Measurements from ENCODE around the gene OGDH. TPM values are rescaled to one million over a fixed set of nuclear protein-coding genes. Genes with fewer than 3 reads are reported as not detected.

The OGDH gene
- total RNA-seq, 1 donor: 99.7 TPM

DNA sequence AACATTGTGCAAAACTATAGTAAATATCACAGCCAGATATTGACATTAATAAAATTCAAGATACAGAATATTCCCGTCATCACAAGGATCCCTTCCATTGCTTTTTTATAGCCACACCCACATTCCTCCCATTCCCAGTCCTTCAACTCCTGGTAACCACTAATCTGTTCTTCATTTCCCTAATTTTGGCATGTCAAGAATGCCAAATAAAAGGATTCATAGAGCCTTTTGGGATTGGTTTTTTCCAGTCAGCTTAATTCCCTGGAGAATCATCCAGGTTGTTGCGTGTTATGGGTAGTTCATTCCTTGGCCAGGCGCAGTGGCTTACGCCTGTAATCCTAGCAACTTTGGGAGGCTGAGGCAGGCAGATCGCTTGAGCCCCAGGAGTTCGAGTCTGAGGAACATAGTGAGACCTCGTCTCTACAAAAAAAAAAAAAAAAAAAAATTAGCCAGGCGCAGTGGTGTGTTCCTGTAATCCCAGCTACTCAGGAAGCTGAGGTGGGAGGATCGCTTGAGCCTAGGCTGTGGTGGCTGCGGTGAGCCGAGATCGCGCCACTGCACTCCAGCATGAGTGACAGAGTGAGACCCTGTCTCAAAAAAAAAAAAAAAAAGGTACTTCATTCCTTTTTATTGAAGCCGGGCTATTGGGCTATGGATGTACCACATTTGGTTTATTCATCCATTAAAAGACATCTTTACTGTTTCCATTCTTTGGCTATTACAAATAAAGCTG, 2.7 kb downstream of the OGDH start:
- TF ChIP-seq, protein P1, sequence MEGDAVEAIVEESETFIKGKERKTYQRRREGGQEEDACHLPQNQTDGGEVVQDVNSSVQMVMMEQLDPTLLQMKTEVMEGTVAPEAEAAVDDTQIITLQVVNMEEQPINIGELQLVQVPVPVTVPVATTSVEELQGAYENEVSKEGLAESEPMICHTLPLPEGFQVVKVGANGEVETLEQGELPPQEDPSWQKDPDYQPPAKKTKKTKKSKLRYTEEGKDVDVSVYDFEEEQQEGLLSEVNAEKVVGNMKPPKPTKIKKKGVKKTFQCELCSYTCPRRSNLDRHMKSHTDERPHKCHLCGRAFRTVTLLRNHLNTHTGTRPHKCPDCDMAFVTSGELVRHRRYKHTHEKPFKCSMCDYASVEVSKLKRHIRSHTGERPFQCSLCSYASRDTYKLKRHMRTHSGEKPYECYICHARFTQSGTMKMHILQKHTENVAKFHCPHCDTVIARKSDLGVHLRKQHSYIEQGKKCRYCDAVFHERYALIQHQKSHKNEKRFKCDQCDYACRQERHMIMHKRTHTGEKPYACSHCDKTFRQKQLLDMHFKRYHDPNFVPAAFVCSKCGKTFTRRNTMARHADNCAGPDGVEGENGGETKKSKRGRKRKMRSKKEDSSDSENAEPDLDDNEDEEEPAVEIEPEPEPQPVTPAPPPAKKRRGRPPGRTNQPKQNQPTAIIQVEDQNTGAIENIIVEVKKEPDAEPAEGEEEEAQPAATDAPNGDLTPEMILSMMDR (IDR thresholded peaks at IDR 0.05; ENCODE audit: insufficient read depth, low read depth, low read length): no peak
- DNase-seq (ENCODE audit: low read depth): peak; percentile 85
- peak overlapping the region; percentile 3 for H3K4me3 ChIP-seq (ENCODE audit: low read depth, low read length)

DNA sequence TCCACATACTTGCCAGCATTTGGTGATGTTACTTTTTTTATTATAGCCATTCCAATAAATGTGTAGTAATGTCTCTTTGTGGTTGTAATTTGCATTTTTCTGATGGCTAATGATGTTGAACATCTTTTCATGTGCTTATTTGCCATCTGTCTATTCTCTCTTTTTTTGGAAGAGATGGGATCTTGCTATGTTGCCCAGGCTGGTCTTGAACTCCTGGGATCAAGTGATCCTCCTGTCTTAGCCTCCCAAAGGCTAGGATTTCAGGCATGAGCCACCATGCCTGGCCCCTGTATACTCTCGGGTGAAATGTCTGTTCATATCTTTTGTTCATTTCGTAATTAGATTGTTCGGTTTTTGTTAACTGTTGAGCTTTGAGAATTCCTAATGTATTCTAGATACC, 3.4 kb downstream of the OGDH start:
- H3K4me3 ChIP-seq (ENCODE audit: low read depth, low read length): no peak overlapping the region
- DNase-seq (ENCODE audit: low read depth): no peak
- TF ChIP-seq, protein P1 (IDR thresholded peaks at IDR 0.05; ENCODE audit: insufficient read depth, low read depth, low read length): no peak

DNA sequence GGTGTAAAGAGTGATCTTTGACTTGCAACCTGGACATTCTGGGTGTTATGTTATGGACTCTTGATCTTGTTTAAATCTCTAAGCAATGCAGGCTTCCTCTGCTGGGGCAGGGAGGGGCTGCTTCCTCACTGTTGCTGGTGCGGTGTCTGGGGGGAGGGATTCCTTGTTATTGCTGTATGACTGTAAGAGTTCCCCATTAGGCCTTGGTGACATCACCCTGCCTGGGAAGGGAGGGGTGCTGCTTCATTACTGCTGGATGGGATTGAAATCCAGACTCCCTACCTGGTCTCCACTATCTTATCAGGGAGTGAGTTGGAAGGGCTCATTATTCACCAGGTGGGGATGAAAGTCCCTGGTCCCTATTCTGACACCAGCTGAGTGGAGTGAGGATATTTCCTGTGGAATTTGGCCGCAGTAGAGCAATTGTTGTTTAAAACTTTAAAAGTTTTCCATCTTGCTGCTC, 8.8 kb downstream of the OGDH start:
- peak; percentile 34 for DNase-seq (ENCODE audit: low read depth)
- TF ChIP-seq, protein P1 (IDR thresholded peaks at IDR 0.05; ENCODE audit: insufficient read depth, low read depth, low read length): no peak
- no peak overlapping the region for H3K4me3 ChIP-seq (ENCODE audit: low read depth, low read length)

DNA sequence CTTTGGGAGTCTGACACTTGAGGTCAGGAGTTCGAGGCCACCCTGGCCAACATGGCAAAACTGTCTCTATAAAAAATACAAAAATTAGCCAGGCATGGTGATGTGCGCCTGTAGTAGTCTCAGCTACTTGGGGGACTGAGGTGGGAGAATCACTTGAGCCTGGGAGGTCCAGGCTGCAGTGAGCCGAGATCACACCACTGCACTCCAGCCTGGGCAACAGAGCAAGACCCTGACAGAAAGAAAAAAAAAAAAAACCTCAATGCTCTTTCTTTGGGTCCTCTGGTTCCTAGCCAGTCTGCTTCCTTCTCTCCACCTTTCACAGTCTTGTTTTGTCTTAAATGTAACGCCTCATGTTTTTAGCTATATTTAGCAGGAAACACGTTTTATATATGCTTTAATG, 9.4 kb downstream of the OGDH start:
- TF ChIP-seq, protein P1 (IDR thresholded peaks at IDR 0.05; ENCODE audit: insufficient read depth, low read depth, low read length): no peak
- DNase-seq (ENCODE audit: low read depth): no peak

DNA sequence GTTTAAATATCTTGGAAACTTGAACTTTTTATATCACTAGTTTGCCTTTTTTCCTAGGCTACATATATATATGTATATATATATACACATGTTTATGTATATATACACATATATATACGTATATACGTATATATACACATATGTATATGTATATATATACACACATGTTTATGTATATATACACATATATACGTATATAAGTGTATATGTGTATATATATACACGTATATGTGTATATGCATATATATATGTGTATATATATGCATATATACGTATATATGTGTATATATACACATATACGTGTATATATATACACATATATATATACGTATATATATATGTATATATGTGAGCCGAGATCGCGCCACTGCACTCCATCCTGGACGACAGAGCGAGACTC, 10.1 kb downstream of the OGDH start:
- no peak overlapping the region for H3K4me3 ChIP-seq (ENCODE audit: low read depth, low read length)
- DNase-seq (ENCODE audit: low read depth): no peak
- TF ChIP-seq, protein P1 (IDR thresholded peaks at IDR 0.05; ENCODE audit: insufficient read depth, low read depth, low read length): no peak

More for the DNA sequence above, 9.4 kb downstream of the OGDH start:
- no peak overlapping the region for H3K4me3 ChIP-seq (ENCODE audit: low read depth, low read length)

DNA sequence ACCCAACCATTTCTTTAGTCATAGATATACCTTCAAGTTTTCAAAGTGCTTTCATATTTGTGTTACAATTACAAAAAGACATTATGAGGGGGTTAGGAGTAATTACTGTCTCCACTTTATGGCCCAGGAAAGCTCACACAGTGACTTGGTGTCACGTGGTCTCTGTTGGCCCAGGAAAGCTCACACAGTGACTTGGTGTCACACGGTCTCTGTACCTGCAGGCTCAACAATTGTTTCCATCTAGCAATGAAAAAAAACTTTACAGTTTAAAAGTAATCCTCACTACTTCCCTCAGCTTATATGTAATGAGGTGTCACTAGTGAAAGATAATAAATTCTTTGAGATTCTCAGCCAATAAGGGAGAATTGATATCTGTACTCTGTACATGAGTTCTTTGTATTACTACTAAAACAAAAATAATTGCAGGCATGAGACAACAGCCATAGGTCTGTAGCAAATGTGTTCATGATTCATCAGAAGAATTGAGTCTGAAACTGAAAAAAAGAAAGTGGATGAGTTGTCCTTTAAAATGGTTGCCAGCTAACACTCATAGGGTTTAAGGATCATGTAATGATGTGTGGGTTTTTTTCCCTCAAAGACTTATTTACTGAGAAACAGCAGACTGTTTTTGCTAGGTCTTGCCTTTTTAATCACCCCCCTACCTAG, 10.9 kb downstream of the OGDH start:
- DNase-seq (ENCODE audit: low read depth): no peak
- TF ChIP-seq, protein P1 (IDR thresholded peaks at IDR 0.05; ENCODE audit: insufficient read depth, low read depth, low read length): no peak
- no peak overlapping the region for H3K4me3 ChIP-seq (ENCODE audit: low read depth, low read length)
